ENCODE results near the gene MAEL. TPM values are rescaled to one million over a fixed set of nuclear protein-coding genes. Genes with fewer than 3 reads are reported as not detected.

Gene MAEL
- total RNA-seq, 1 experiment from 2014 or later, result not detected

GRCh38 chr1:167064621-167065020 lies 75.5 kb downstream of the MAEL start:
- Mint-ChIP-seq H3K9me3 (ENCODE audit: unreplicated experiment) (no peaks in the 10 kb centered on the region), H3K27me3 (ENCODE audit: insufficient read depth, unreplicated experiment) (no peaks in the 10 kb centered on the region), H3K27ac (ENCODE audit: unreplicated experiment) (no peak overlapping the region), H3K4me1 (ENCODE audit: low read depth, unreplicated experiment) (no peaks in the 10 kb centered on the region), H3K36me3 (ENCODE audit: insufficient read depth, unreplicated experiment) (no peaks in the 10 kb centered on the region), H3K4me3 (ENCODE audit: unreplicated experiment) (no peak overlapping the region)
- DNase-seq, result no peak
- ChIA-PET POLR2A (no interaction called here), CTCF (interaction anchor here (8.3 kb wide), 1 partner anchor 155 kb away, joined by 186 read pairs; no protein-coding TSS in a partner anchor)
- H3K4me1 ChIP-seq, result no peaks in the 10 kb centered on the region
- H3K36me3 ChIP-seq (ENCODE audit: control insufficient read depth, insufficient read depth, low read length), result no peaks in the 10 kb centered on the region
- H3K9me3 ChIP-seq, result no peaks in the 10 kb centered on the region
- TF ChIP-seq CTCF (IDR thresholded peaks at IDR 0.05; ENCODE audit: insufficient read depth in 1 of 2, low read depth in 1 of 2, low read length in 1 of 2, severe bottlenecking in 1 of 2, unreplicated experiment in 1 of 2), result no peak
- BruUV-seq (replicated peaks), result no TSS peak
- intact Hi-C loops (cut with micrococcal nuclease; ENCODE audit: unreplicated experiment), result no loop called here
- no peak overlapping the region for H3K4me3 ChIP-seq (ENCODE audit: low read depth, low read length)
- H3K27me3 ChIP-seq (replicated peaks; ENCODE audit: control insufficient read depth, insufficient read depth, low read length), result no peaks in the 10 kb centered on the region

- H3K4me1 Mint-ChIP-seq (ENCODE audit: low read depth, unreplicated experiment), result no peaks in the 10 kb centered on the region
- no peaks in the 10 kb centered on the region for H3K9me3 Mint-ChIP-seq (ENCODE audit: unreplicated experiment)
- H3K27ac Mint-ChIP-seq (ENCODE audit: unreplicated experiment), result no peak overlapping the region
- BruUV-seq (replicated peaks), result no TSS peak
- H3K4me3 Mint-ChIP-seq (ENCODE audit: unreplicated experiment), result no peak overlapping the region
- no peaks in the 10 kb centered on the region for H3K27me3 ChIP-seq (replicated peaks; ENCODE audit: control insufficient read depth, insufficient read depth, low read length)
- ChIA-PET CTCF (no interaction called here), POLR2A (no interaction called here)
- no peak overlapping the region for H3K4me3 ChIP-seq (ENCODE audit: low read depth, low read length)
- H3K4me1 ChIP-seq, result no peaks in the 10 kb centered on the region
- intact Hi-C loops (cut with micrococcal nuclease; ENCODE audit: unreplicated experiment), result no loop called here
- H3K9me3 ChIP-seq, result no peaks in the 10 kb centered on the region
- no peaks in the 10 kb centered on the region for H3K36me3 Mint-ChIP-seq (ENCODE audit: insufficient read depth, unreplicated experiment)
- no peaks in the 10 kb centered on the region for H3K27me3 Mint-ChIP-seq (ENCODE audit: insufficient read depth, unreplicated experiment)
- TF ChIP-seq CTCF (IDR thresholded peaks at IDR 0.05; ENCODE audit: insufficient read depth in 1 of 2, low read depth in 1 of 2, low read length in 1 of 2, severe bottlenecking in 1 of 2, unreplicated experiment in 1 of 2), result no peak
- H3K36me3 ChIP-seq (ENCODE audit: control insufficient read depth, insufficient read depth, low read length), result no peaks in the 10 kb centered on the region
- no peak for DNase-seq
Measured at GRCh38 chr1:167065471-167065870, 76.4 kb downstream of the MAEL start.

- no TSS peak for BruUV-seq (replicated peaks)
- Histone ChIP-seq H3K4me3 (ENCODE audit: low read depth, low read length) (peak overlapping the region; percentile 0; the same call in 1 of the 2 replicates), H3K4me1 (no peaks in the 10 kb centered on the region), H3K9me3 (no peaks in the 10 kb centered on the region), H3K27me3 (replicated peaks; ENCODE audit: control insufficient read depth, insufficient read depth, low read length) (no peaks in the 10 kb centered on the region), H3K36me3 (ENCODE audit: control insufficient read depth, insufficient read depth, low read length) (no peaks in the 10 kb centered on the region)
- ChIA-PET CTCF (interaction anchor here (0.6 to 1.5 kb wide), 3 partner anchors 154 to 388 kb away, joined by 3 to 23 read pairs (median 3); partner anchors contain the start of gene POU2F1), POLR2A (interaction anchor here (1.0 kb wide), 1 partner anchor 154 kb away, joined by 9 read pairs; the partner anchor contains the start of gene POU2F1)
- Mint-ChIP-seq H3K9me3 (ENCODE audit: unreplicated experiment) (no peaks in the 10 kb centered on the region), H3K27me3 (ENCODE audit: insufficient read depth, unreplicated experiment) (no peaks in the 10 kb centered on the region), H3K4me3 (ENCODE audit: unreplicated experiment) (peak overlapping the region; percentile 64), H3K27ac (ENCODE audit: unreplicated experiment) (no peak overlapping the region), H3K36me3 (ENCODE audit: insufficient read depth, unreplicated experiment) (no peaks in the 10 kb centered on the region), H3K4me1 (ENCODE audit: low read depth, unreplicated experiment) (no peaks in the 10 kb centered on the region)
- intact Hi-C loops (cut with micrococcal nuclease; ENCODE audit: unreplicated experiment), result loop anchor here (1.0 to 2.0 kb wide), 7 partner anchors 39 to 467 kb away; partner anchors contain the start of gene POU2F1
- peak; percentile 69 to 89 for DNase-seq
- peak; percentile 92 to 95 for TF ChIP-seq CTCF (IDR thresholded peaks at IDR 0.05; ENCODE audit: insufficient read depth in 1 of 2, low read depth in 1 of 2, low read length in 1 of 2, severe bottlenecking in 1 of 2, unreplicated experiment in 1 of 2)
Measured at GRCh38 chr1:167066333-167067122, 77.4 kb downstream of the MAEL start.

Data from Caco-2 (cell line).